Neutrophil (primary cell): ENCODE results near the gene RIMS3.
"Not testable (repeated sequence)": the region's sequence is repeated elsewhere in the genome, so short reads cannot be mapped to it uniquely, and the experiment has no call there.

Experiments used
- H3K27ac ChIP-seq: fragments of 200-600 bp; sonication (generic); 2 replicates; pipeline ENCODE4 v1.5.1; 2016; ENCODE audit warnings: mild to moderate bottlenecking, moderate library complexity
- H3K27me3 ChIP-seq: fragments of 200-600 bp; sonication (generic); 2 replicates; pipeline ENCODE4 v1.6.0; 2016; ENCODE audit warnings: mild to moderate bottlenecking
- H3K36me3 ChIP-seq: fragments of 200-600 bp; sonication (generic); 2 replicates; pipeline ENCODE4 v1.5.1; 2017
- H3K4me1 ChIP-seq, 2 experiments: fragments of 200-600 bp in 1 of 2; sonication (generic) in 1 of 2; 1 replicate in 1 of 2; 2 replicates in 1 of 2; pipeline versions ENCODE4 v1.5.1 to v1.6.1; 2013 to 2016; ENCODE audit warnings: low read depth in 1 of 2, low read length in 1 of 2, mild to moderate bottlenecking in 1 of 2, moderate library complexity in 1 of 2; ENCODE audit not compliant: control insufficient read depth in 1 of 2, insufficient read depth in 1 of 2
- H3K4me3 ChIP-seq, 2 experiments: fragments of 200-600 bp in 1 of 2; sonication (generic) in 1 of 2; 1 replicate in 1 of 2; 2 replicates in 1 of 2; pipeline ENCODE4 v1.5.1; 2013 to 2016; ENCODE audit warnings: low read depth in 1 of 2, low read length in 1 of 2, mild to moderate bottlenecking in 1 of 2, moderate library complexity in 1 of 2
- H3K9me3 ChIP-seq: fragments of 200-600 bp; sonication (generic); 2 replicates; pipeline ENCODE4 v1.5.1; 2016
- TF ChIP-seq, protein P1 (sequence below): fragments of 200-600 bp; sonication (generic); IDR thresholded peaks from 2 replicates; pipeline ENCODE4 v1.5.1; 2016; ENCODE audit warnings: antibody characterized with exemption

The RIMS3 gene

GRCh38 chr1:40592107-40592803, 73.2 kb downstream of the RIMS3 start:
- Histone ChIP-seq H3K27ac (no peak overlapping the region), H3K4me1 (peaks cover 6 to 10% of the 10 kb centered on the region in 2 experiments), H3K27me3 (peaks cover 29% of the 10 kb centered on the region), H3K36me3 (no peaks in the 10 kb centered on the region), H3K4me3 (no peak overlapping the region), H3K9me3 (no peaks in the 10 kb centered on the region)
- TF ChIP-seq, protein P1, sequence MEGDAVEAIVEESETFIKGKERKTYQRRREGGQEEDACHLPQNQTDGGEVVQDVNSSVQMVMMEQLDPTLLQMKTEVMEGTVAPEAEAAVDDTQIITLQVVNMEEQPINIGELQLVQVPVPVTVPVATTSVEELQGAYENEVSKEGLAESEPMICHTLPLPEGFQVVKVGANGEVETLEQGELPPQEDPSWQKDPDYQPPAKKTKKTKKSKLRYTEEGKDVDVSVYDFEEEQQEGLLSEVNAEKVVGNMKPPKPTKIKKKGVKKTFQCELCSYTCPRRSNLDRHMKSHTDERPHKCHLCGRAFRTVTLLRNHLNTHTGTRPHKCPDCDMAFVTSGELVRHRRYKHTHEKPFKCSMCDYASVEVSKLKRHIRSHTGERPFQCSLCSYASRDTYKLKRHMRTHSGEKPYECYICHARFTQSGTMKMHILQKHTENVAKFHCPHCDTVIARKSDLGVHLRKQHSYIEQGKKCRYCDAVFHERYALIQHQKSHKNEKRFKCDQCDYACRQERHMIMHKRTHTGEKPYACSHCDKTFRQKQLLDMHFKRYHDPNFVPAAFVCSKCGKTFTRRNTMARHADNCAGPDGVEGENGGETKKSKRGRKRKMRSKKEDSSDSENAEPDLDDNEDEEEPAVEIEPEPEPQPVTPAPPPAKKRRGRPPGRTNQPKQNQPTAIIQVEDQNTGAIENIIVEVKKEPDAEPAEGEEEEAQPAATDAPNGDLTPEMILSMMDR: no peak

DNA sequence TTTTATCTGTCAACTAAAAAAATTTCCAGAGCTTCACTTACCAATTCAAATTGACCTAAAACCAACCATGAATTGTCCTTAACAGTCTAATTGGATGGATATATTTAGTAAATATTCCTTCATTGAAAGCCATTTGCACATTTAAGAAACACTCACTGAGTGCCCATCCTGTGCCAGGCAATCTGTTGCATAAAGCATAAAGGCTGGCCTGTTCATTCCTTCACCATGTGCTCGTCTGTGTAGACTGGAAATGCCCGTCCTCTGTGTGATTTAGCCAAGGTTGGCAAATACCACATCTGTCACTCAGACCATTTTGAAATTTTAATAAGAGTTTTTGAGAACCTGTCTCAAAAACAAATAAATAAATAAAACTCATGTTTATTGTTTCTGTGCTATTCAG, 76.9 kb downstream of the RIMS3 start:
- Histone ChIP-seq H3K4me3 (no peak overlapping the region), H3K36me3 (no peaks in the 10 kb centered on the region), H3K27ac (no peak overlapping the region), H3K4me1 (peaks cover 3 to 5% of the 10 kb centered on the region in 2 experiments), H3K9me3 (no peaks in the 10 kb centered on the region), H3K27me3 (peaks cover 22% of the 10 kb centered on the region)
- TF ChIP-seq, protein P1: no peak

DNA sequence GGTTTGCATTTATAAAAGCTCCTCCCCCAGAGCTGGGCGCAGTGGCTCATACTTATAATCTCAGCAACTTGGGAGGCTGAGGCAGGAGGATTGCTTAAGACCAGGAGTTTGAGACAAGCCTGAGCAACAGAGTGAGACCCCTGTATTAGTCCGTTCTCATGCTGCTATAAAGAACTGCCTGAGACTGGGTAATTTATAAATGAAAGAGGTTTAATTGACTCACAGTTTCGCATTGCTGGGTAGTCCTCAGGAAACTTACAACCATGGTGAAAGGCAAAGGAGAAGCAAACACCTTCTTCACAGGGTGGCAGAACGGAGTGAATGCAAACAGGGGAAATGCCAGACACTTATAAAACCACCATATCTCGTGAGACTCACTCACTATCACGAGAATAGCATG, 81.5 kb downstream of the RIMS3 start:
- Histone ChIP-seq H3K36me3 (no peaks in the 10 kb centered on the region), H3K27me3 (no peaks in the 10 kb centered on the region), H3K4me3 (no peak overlapping the region), H3K27ac (no peak overlapping the region), H3K4me1 (no peaks in the 10 kb centered on the region), H3K9me3 (no peaks in the 10 kb centered on the region)
- TF ChIP-seq, protein P1: no peak

DNA sequence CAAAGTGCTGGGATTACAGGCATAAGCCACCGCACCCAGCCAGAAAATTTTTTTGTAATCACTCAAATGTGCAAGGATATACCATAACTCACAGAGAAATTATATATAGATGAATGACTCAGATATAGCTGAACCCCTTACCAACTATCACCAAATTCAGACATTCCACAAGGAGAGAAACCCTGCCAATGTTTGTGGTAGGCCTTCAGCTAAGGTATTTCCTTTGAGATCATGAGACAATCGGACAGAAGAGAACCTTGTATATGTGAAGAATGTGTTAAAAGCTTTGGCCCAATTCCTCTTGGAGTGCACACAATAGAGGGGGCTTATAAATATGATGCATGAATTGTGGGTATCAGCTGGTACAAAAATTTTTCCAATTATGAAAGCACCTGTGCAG, 83.4 kb downstream of the RIMS3 start:
- no peak overlapping the region for H3K27ac ChIP-seq
- H3K36me3 ChIP-seq: no peaks in the 10 kb centered on the region
- H3K4me1 ChIP-seq: no peaks in the 10 kb centered on the region
- H3K9me3 ChIP-seq: no peaks in the 10 kb centered on the region
- no peak overlapping the region for H3K4me3 ChIP-seq
- TF ChIP-seq, protein P1: no peak
- no peaks in the 10 kb centered on the region for H3K27me3 ChIP-seq

GRCh38 chr1:40575336-40575735, 90.1 kb downstream of the RIMS3 start:
- Histone ChIP-seq H3K36me3 (no peaks in the 10 kb centered on the region), H3K4me3 (no peak overlapping the region), H3K27me3 (no peaks in the 10 kb centered on the region), H3K9me3 (no peaks in the 10 kb centered on the region), H3K4me1 (no peaks in the 10 kb centered on the region), H3K27ac (no peak overlapping the region)
- TF ChIP-seq, protein P1: no peak

- not testable (repeated sequence) for H3K27ac ChIP-seq, H3K9me3 ChIP-seq, H3K4me1 ChIP-seq, H3K4me3 ChIP-seq, H3K36me3 ChIP-seq, H3K27me3 ChIP-seq
These were observed 90.7 kb downstream of the RIMS3 start for GRCh38 chr1:40574805-40575204.
